Ascending aorta (tissue), 2 donors: ENCODE measurements around the gene TM9SF2. TPM values are rescaled to one million over a fixed set of nuclear protein-coding genes. Genes with fewer than 3 reads are reported as not detected.

Experiments used
- DNase-seq, 2 donors: peaks; one replicate each; pipeline ENCODE4 v3.0.0-alpha.2; 2019; ENCODE audit warnings: low spot score in 2 of 2
- H3K27ac ChIP-seq, 2 donors: fragments of 200-600 bp; sonication (generic); one replicate each; pipeline ENCODE4 v1.5.1; 2016 to 2017; ENCODE audit warnings: mild to moderate bottlenecking in 1 of 2
- H3K27me3 ChIP-seq: fragments of 200-600 bp; sonication (generic); one replicate; pipeline ENCODE4 v1.5.1; 2017
- H3K36me3 ChIP-seq, 2 donors: fragments of 200-600 bp; sonication (generic); one replicate each; pipeline ENCODE4 v1.5.1; 2016
- H3K4me1 ChIP-seq, 2 donors: fragments of 200-600 bp; sonication (generic); one replicate each; pipeline ENCODE4 v1.5.1; 2016 to 2017; ENCODE audit warnings: mild to moderate bottlenecking in 1 of 2
- H3K4me3 ChIP-seq, 2 donors: fragments of 200-600 bp; sonication (generic); one replicate each; pipeline ENCODE4 v1.5.1; 2016 to 2017; ENCODE audit warnings: mild to moderate bottlenecking in 1 of 2
- H3K9me3 ChIP-seq, 2 donors: fragments of 200-600 bp; sonication (generic); one replicate each; pipeline ENCODE4 v1.5.1; 2016
- CTCF ChIP-seq, 3 experiments: fragments of 200-600 bp in 2 of 3; fragments of 450-650 bp in 1 of 3; sonication (generic) in 2 of 3; IDR thresholded peaks; one replicate each; pipeline ENCODE4 v1.5.1; 2016 to 2019; ENCODE audit warnings: antibody characterized with exemption in 3 of 3, mild to moderate bottlenecking in 1 of 3, moderate library complexity in 1 of 3
- intact Hi-C: fragments of 100-400 bp; cut with DNase I; formaldehyde crosslinking; loops from one replicate; pipeline ENCODE4 v1.15.1; 2023
- total RNA-seq: library from RNA; depleted of rRNA; stranded (reverse); fragments of >200 nt; gene quantifications from one replicate; pipeline ENCODE4 v1.1.0, GENCODE V29; 2016

TM9SF2 gene
- total RNA-seq, 1 donor from 2014 or later, result 56.8 TPM

- TF ChIP-seq CTCF (IDR thresholded peaks at IDR 0.05), result no peak
- no peak overlapping the region for H3K27ac ChIP-seq
- no peaks in the 10 kb centered on the region for H3K4me1 ChIP-seq
- no peak for DNase-seq
- H3K27me3 ChIP-seq, result no peaks in the 10 kb centered on the region
- no peaks in the 10 kb centered on the region for H3K36me3 ChIP-seq
- intact Hi-C loops, result loop anchor here (10.0 kb wide), 1 partner anchor 374 kb away; the partner anchor contains the start of gene ZIC5
- H3K4me3 ChIP-seq, result no peak overlapping the region
- H3K9me3 ChIP-seq, result no peaks in the 10 kb centered on the region
Observed at GRCh38 chr13:99600318-99600717, 99.0 kb downstream of the TM9SF2 start.

- H3K9me3 ChIP-seq, result no peaks in the 10 kb centered on the region
- no peaks in the 10 kb centered on the region for H3K36me3 ChIP-seq
- DNase-seq, result no peak
- peaks cover 0 to 3% of the 10 kb centered on the region in 2 donors for H3K4me1 ChIP-seq
- no peak overlapping the region for H3K27ac ChIP-seq
- TF ChIP-seq CTCF (IDR thresholded peaks at IDR 0.05), result no peak
- no peak overlapping the region for H3K4me3 ChIP-seq
- H3K27me3 ChIP-seq, result no peaks in the 10 kb centered on the region
- intact Hi-C loops, result loop anchor here (10.0 kb wide), 1 partner anchor 373 kb away; the partner anchor contains the start of gene ZIC5
Observed at GRCh38 chr13:99601535-99601934, 100.3 kb downstream of the TM9SF2 start.

GRCh38 chr13:99604636-99605035, 103.4 kb downstream of the TM9SF2 start:
- intact Hi-C loops, result loop anchor here (5.0 to 10.0 kb wide), 2 partner anchors 370 to 517 kb away; partner anchors contain the start of gene ZIC5
- TF ChIP-seq CTCF (IDR thresholded peaks at IDR 0.05), result no peak
- DNase-seq, result no peak
- Histone ChIP-seq H3K4me1 (peaks cover 0 to 3% of the 10 kb centered on the region in 2 donors), H3K4me3 (no peak overlapping the region), H3K27me3 (no peaks in the 10 kb centered on the region), H3K36me3 (no peaks in the 10 kb centered on the region), H3K27ac (no peak overlapping the region), H3K9me3 (no peaks in the 10 kb centered on the region)

- Histone ChIP-seq H3K36me3 (no peaks in the 10 kb centered on the region), H3K4me3 (peak overlapping the region; percentile 61 to 96), H3K9me3 (no peaks in the 10 kb centered on the region), H3K27me3 (no peaks in the 10 kb centered on the region), H3K27ac (peak overlapping the region; percentile 60 to 88), H3K4me1 (peaks cover 0 to 3% of the 10 kb centered on the region in 2 donors)
- intact Hi-C loops, result loop anchor here (1.0 to 10.0 kb wide), 5 partner anchors 21 to 1069 kb away; partner anchors contain the start of genes TMTC4 and ZIC5
- peak in 1 of 3 experiments; percentile 24 for TF ChIP-seq CTCF (IDR thresholded peaks at IDR 0.05)
- DNase-seq, result peak in 1 of 2 donors; percentile 73
Observed at GRCh38 chr13:99605420-99606323, 104.4 kb downstream of the TM9SF2 start.

- no peaks in the 10 kb centered on the region for H3K36me3 ChIP-seq
- TF ChIP-seq CTCF (IDR thresholded peaks at IDR 0.05), result peak in 1 of 3 experiments; percentile 1
- H3K4me1 ChIP-seq, result peaks cover 0 to 3% of the 10 kb centered on the region in 2 donors
- peak; percentile 54 to 91 for DNase-seq
- H3K27me3 ChIP-seq, result no peaks in the 10 kb centered on the region
- intact Hi-C loops, result loop anchor here (1.0 to 10.0 kb wide), 5 partner anchors 22 to 1068 kb away; partner anchors contain the start of genes TMTC4 and ZIC5
- peak within 1 kb of the TSS; percentile 61 to 96 for H3K4me3 ChIP-seq
- peak within 1 kb of the TSS; percentile 60 to 88 for H3K27ac ChIP-seq
- no peaks in the 10 kb centered on the region for H3K9me3 ChIP-seq
Observed at GRCh38 chr13:99606324-99607066, 105.2 kb downstream of the TM9SF2 start, which contains the start of gene CLYBL. Gene CLYBL (plus strand): TSS chr13:99606690.
